ENCODE measurements around the gene NIPA2.

DNA sequence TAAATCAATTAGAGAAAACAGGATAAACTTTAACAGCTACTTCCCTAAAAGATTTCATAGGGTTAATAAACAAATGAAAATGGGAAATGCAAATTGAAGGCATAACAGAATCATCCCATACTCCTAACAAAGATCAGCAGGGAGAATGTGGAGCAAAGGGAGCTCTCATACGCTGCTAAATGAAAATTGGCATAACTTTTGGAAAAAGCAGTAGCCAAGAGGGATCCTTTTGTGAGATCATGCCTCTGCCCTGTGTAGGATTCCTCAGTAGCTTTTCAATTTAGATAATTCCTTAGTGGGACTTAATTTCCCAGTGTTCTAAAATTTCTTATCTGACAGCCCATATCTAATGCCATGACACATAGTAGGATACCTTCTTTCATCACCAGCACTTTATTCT lies 18.2 kb downstream of the NIPA2 start:
- TF ChIP-seq, protein P1, sequence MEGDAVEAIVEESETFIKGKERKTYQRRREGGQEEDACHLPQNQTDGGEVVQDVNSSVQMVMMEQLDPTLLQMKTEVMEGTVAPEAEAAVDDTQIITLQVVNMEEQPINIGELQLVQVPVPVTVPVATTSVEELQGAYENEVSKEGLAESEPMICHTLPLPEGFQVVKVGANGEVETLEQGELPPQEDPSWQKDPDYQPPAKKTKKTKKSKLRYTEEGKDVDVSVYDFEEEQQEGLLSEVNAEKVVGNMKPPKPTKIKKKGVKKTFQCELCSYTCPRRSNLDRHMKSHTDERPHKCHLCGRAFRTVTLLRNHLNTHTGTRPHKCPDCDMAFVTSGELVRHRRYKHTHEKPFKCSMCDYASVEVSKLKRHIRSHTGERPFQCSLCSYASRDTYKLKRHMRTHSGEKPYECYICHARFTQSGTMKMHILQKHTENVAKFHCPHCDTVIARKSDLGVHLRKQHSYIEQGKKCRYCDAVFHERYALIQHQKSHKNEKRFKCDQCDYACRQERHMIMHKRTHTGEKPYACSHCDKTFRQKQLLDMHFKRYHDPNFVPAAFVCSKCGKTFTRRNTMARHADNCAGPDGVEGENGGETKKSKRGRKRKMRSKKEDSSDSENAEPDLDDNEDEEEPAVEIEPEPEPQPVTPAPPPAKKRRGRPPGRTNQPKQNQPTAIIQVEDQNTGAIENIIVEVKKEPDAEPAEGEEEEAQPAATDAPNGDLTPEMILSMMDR (IDR thresholded peaks at IDR 0.05), result no peak
- no peak for TF ChIP-seq POLR2AphosphoS5 (IDR thresholded peaks at IDR 0.05)
